ENCODE data around the gene UQCC3. TPM values are rescaled to one million over a fixed set of nuclear protein-coding genes. Genes with fewer than 3 reads are reported as not detected.

The UQCC3 gene
- total and polyA plus RNA-seq, 2 donors (not counting 3 experiments of a cell fraction or from before 2014, with no cell fraction given) = 8.6 to 15.5 TPM

GRCh38 chr11:62644220-62644619, 27.3 kb upstream of the UQCC3 start:
- Histone ChIP-seq H3K4me2 (ENCODE audit: insufficient read depth, low read length) (no peak overlapping the region), H3K4me3 (replicated peaks in 1 of 3; ENCODE audit: insufficient read depth in 1 of 3, low read depth in 1 of 3, low read length in 3 of 3) (no peak overlapping the region), H3K27me3 (ENCODE audit: control insufficient read depth in 2 of 2, insufficient read depth in 2 of 2, low read length in 2 of 2) (no peaks in the 10 kb centered on the region), H3K27ac (ENCODE audit: insufficient read depth, low read depth, low read length) (no peak overlapping the region), H3K9me1 (replicated peaks; ENCODE audit: control insufficient read depth, extremely low read depth, insufficient read depth, low read length) (no peaks in the 10 kb centered on the region), H3K9me3 (replicated peaks; ENCODE audit: control insufficient read depth, insufficient read depth, low read length) (no peaks in the 10 kb centered on the region), H4K20me1 (replicated peaks; ENCODE audit: control insufficient read depth, extremely low read depth, insufficient read depth, low read length) (no peaks in the 10 kb centered on the region), H3K36me3 (ENCODE audit: control insufficient read depth in 2 of 2, extremely low read depth in 1 of 2, insufficient read depth in 2 of 2, low read length in 2 of 2) (peaks cover 13 to 23% of the 10 kb centered on the region in 2 experiments), H3K9ac (replicated peaks; ENCODE audit: extremely low read depth, insufficient read depth, low read length) (no peak overlapping the region), H3K79me2 (ENCODE audit: control insufficient read depth, insufficient read depth, low read length) (peaks cover 39% of the 10 kb centered on the region), H2AFZ (ENCODE audit: low read depth, low read length) (no peak overlapping the region), H3K4me1 (ENCODE audit: control insufficient read depth, extremely low read depth, insufficient read depth, low read length) (peaks cover 11% of the 10 kb centered on the region)
- CTCF ChIA-PET = no interaction called here
- dilution Hi-C loops (cut with MboI; ENCODE audit: extremely low pct_ligation_motif_present, low sequenced_read_pairs) (no loop called here), intact Hi-C loops (cut with micrococcal nuclease) (no loop called here)
- BruUV-seq (replicated peaks) = no TSS peak
- no peak for TF ChIP-seq POLR2AphosphoS5 (IDR thresholded peaks at IDR 0.05; ENCODE audit: insufficient read depth, low read depth, low read length)
- TF ChIP-seq CTCF (IDR thresholded peaks at IDR 0.05; ENCODE audit: extremely low read depth in 1 of 2, insufficient read depth in 1 of 2, low read depth in 1 of 2, low read length in 2 of 2) = no peak
- no peak for TF ChIP-seq FOS (IDR thresholded peaks at IDR 0.05; ENCODE audit: borderline replicate concordance, insufficient read depth, low read length)
- TF ChIP-seq GATA2 (IDR thresholded peaks at IDR 0.05; ENCODE audit: insufficient read depth, insufficient read length, low read depth, low read length) = no peak
- POLR2A ChIA-PET = interaction anchor here (0.7 to 2.7 kb wide), 3 partner anchors 9 to 1617 kb away, joined by 3 to 41 read pairs (median 3); partner anchors contain the start of genes C11orf98, CSKMT and INTS5
- DNase-seq (ENCODE audit: low read depth, low spot score) = no peak
- no peak for FAIRE-seq

GRCh38 chr11:62645671-62645945, 25.9 kb upstream of the UQCC3 start:
- Histone ChIP-seq H3K9me3 (replicated peaks; ENCODE audit: control insufficient read depth, insufficient read depth, low read length) (no peaks in the 10 kb centered on the region), H3K9ac (replicated peaks; ENCODE audit: extremely low read depth, insufficient read depth, low read length) (peak overlapping the region; percentile 92), H3K4me1 (ENCODE audit: control insufficient read depth, extremely low read depth, insufficient read depth, low read length) (peaks cover 11% of the 10 kb centered on the region), H3K4me2 (ENCODE audit: insufficient read depth, low read length) (peak overlapping the region; percentile 53), H3K4me3 (replicated peaks in 1 of 3; ENCODE audit: insufficient read depth in 1 of 3, low read depth in 1 of 3, low read length in 3 of 3) (peak overlapping the region; percentile 62 to 87 (median 65)), H2AFZ (ENCODE audit: low read depth, low read length) (no peak overlapping the region), H3K79me2 (ENCODE audit: control insufficient read depth, insufficient read depth, low read length) (peaks cover 40% of the 10 kb centered on the region), H3K27ac (ENCODE audit: insufficient read depth, low read depth, low read length) (peak overlapping the region; percentile 80), H3K27me3 (ENCODE audit: control insufficient read depth in 2 of 2, insufficient read depth in 2 of 2, low read length in 2 of 2) (no peaks in the 10 kb centered on the region), H4K20me1 (replicated peaks; ENCODE audit: control insufficient read depth, extremely low read depth, insufficient read depth, low read length) (no peaks in the 10 kb centered on the region), H3K9me1 (replicated peaks; ENCODE audit: control insufficient read depth, extremely low read depth, insufficient read depth, low read length) (no peaks in the 10 kb centered on the region), H3K36me3 (ENCODE audit: control insufficient read depth in 2 of 2, extremely low read depth in 1 of 2, insufficient read depth in 2 of 2, low read length in 2 of 2) (peaks cover 15 to 25% of the 10 kb centered on the region in 2 experiments)
- BruUV-seq (replicated peaks) = no TSS peak
- FAIRE-seq = peak; percentile 73
- DNase-seq (ENCODE audit: low read depth, low spot score) = no peak
- ChIA-PET POLR2A (interaction anchor here (0.7 to 2.7 kb wide), 6 partner anchors 19 to 1764 kb away, joined by 3 to 41 read pairs (median 4); partner anchors contain the start of genes B3GAT3, C11orf98, CSKMT and EEF1G), CTCF (interaction anchor here (1.0 to 1.5 kb wide), 3 partner anchors 34 to 49 kb away, joined by 3 to 4 read pairs (median 4); no protein-coding TSS in a partner anchor)
- intact Hi-C loops (cut with micrococcal nuclease) (no loop called here), dilution Hi-C loops (cut with MboI; ENCODE audit: extremely low pct_ligation_motif_present, low sequenced_read_pairs) (no loop called here)
- TF ChIP-seq JUN (IDR thresholded peaks at IDR 0.05; ENCODE audit: borderline replicate concordance, insufficient read depth, insufficient read length, low read depth) (no peak), MAX (IDR thresholded peaks at IDR 0.05; ENCODE audit: insufficient read depth, insufficient read length) (no peak), FOS (IDR thresholded peaks at IDR 0.05; ENCODE audit: borderline replicate concordance, insufficient read depth, low read length) (no peak), GATA2 (IDR thresholded peaks at IDR 0.05; ENCODE audit: insufficient read depth, insufficient read length, low read depth, low read length) (no peak), POLR2AphosphoS5 (IDR thresholded peaks at IDR 0.05; ENCODE audit: insufficient read depth, low read depth, low read length) (no peak), POLR2A (IDR thresholded peaks at IDR 0.05; ENCODE audit: low read depth, low read length) (no peak), CTCF (IDR thresholded peaks at IDR 0.05; ENCODE audit: extremely low read depth in 1 of 2, insufficient read depth in 1 of 2, low read depth in 1 of 2, low read length in 2 of 2) (no peak), EZH2 (IDR thresholded peaks at IDR 0.05; ENCODE audit: borderline replicate concordance, low read depth, low read length, severe bottlenecking) (no peak), MYC (IDR thresholded peaks at IDR 0.05; ENCODE audit: low read depth, low read length) (no peak)

Measured in endothelial cell of umbilical vein (primary cell).